ENCODE measurements around the gene SMURF2.

The SMURF2 gene

DNA sequence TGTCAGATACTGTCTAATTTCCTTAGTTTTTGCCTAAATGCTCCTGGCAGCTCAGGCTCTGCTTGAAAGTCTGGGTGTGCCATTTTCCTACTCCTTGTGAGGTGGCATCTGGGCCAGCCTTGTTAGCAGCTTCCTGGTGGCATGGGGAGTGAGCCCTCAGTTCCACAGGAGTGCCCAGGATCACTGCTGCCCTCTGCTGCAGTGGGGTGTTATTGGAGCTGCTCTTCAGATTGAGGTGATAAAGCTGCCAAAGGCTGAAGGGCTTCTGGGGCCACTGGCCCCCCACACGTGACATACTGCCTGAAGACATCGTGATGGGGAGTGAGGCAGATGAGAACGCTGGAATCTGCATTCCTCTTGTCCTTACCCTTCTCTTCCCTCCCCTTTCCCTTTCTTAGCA lies 127.9 kb downstream of the SMURF2 start:
- no peak for DNase-seq

DNA sequence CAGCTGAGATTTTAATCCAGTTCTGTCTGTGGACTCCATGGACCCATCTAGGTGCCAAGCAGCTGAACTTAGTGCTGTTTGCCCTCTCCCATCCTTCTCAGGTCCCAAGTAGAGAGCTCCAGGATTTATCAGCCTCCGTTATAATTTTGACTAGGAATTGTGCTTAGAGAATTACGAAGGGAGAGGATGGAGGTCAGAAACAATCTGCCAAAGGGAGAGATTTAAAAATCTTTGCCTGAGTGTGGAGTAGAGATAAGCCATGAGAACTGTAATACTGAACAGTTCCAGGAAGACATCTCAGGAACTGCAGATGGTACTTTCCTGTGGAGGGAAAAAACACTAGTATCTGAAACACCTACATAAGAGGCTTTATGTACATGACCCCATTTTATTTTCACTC lies 128.3 kb downstream of the SMURF2 start:
- DNase-seq, result no peak

DNA sequence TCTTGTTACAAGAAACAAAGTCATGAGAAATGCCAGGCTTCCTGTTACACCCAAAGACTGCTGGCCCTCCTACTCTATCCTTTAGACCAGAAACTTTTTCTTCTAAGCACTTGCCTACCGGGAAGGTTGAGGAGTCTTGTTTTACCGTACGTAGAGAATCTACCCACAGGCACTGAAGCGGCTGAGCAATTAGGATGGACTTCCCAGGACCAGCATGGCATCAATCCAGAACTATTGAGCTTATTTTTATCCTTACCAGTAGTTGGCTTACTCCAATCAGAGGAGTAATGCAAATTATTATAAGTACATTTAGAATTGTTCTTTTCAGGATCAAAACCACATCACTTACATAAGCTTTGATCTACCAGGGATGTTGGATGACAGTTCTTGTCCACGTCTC lies 129.7 kb downstream of the SMURF2 start:
- DNase-seq, result no peak

GRCh38 chr17:64531955-64532371 lies 130.1 kb downstream of the SMURF2 start:
- no peak for DNase-seq

GRCh38 chr17:64529221-64529620 lies 132.9 kb downstream of the SMURF2 start:
- DNase-seq, result no peak

DNA sequence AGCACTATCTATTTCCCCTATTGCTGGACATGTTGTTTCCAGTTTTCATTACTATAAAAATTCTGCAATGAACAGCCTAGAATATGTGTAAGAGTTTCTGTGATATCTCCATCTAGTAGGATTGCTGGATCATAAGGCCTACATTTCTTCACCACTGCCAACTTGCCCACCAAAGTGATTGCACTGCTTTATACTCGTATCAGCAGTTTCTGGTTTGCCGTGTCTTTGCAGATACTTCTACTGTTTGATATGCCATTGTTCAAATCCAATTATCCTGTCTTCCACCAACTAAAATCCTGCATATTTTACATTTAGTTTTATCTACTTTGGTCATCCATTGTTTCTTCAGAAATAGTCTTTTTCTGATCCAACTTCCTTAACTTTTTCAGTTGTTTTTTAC lies 134.2 kb downstream of the SMURF2 start:
- no peak for DNase-seq

DNA sequence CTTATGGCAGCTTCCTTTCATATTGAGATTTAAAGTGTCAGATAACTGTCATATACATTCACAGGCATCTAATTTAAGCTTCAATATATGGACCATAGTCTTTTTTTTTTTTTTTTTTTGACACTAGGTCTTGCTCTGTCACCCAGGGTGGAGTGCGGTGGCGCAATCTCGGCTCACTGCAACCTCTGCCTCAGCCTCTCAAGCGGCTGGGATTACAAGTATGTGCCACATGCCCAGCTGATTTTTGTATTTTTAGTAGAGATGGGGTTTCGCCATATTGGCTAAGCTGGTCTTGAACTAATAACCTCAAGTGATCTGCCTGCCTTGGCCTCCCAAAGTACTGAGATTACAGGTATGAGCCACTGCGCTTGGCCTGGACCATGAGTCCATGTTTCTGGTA lies 141.7 kb downstream of the SMURF2 start:
- DNase-seq, result no peak

- DNase-seq, result no peak
These were observed 142.5 kb downstream of the SMURF2 start for GRCh38 chr17:64519601-64520000.

- DNase-seq, result no peak
These were observed 146.3 kb downstream of the SMURF2 start for GRCh38 chr17:64515829-64516228.

DNA sequence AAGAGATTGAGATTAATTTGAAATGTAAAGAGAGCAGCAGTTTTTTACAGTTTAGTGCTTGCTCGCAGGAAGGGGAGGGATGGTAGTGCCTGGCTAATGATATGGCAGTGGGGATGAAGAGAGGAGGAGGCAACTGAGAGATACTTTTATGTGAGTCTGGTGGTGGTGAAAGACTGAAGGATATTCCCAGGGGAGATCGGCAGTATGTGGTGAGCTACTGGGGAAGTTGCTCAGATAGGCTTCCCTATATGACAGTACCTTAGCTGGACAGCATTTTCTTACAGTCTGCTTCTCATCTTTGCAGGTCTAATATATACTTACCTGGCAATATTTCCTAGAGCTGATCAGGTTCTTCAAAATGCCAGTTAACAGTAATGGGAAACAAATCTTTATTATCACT lies 146.7 kb downstream of the SMURF2 start:
- no peak for DNase-seq

GRCh38 chr17:64509179-64509578 lies 152.9 kb downstream of the SMURF2 start:
- DNase-seq, result no peak

DNA sequence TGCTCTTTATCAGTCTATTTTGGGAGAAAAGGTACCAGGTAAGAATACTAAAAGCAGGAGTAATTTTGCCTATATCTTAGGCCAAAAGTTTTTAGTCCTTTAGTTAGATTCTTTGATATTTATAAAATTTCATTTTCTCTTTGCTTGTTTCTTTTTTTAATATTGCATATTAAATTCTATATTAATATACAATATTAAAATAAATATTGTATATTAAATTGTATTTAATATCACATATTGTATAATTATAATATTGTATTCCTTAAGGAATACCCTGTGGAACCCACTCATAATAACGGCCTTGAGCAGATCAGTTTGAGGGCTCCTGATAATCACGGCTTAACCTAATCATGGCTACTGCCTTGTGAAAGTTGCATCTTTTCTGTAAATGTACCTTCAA lies 153.4 kb downstream of the SMURF2 start:
- DNase-seq, result no peak

DNA sequence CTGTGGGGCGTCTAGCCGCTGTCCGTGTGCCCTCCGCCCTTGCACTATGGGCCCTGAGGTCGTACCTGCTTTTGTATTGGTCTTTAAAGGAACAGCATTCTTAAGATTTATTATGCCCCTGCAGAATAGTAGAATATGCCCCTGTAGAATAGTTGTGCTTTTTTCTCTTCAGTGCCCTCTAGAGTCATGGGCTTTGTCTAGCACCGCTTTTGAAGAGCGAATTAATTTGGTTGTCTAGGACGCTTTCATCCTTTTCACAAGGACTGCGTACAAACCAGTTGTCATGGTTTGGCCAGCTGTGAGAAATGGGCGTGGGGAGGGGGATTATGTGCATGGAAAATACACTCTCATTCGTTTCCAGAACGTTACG lies 154.7 kb downstream of the SMURF2 start:
- DNase-seq, result peak; percentile 61

DNA sequence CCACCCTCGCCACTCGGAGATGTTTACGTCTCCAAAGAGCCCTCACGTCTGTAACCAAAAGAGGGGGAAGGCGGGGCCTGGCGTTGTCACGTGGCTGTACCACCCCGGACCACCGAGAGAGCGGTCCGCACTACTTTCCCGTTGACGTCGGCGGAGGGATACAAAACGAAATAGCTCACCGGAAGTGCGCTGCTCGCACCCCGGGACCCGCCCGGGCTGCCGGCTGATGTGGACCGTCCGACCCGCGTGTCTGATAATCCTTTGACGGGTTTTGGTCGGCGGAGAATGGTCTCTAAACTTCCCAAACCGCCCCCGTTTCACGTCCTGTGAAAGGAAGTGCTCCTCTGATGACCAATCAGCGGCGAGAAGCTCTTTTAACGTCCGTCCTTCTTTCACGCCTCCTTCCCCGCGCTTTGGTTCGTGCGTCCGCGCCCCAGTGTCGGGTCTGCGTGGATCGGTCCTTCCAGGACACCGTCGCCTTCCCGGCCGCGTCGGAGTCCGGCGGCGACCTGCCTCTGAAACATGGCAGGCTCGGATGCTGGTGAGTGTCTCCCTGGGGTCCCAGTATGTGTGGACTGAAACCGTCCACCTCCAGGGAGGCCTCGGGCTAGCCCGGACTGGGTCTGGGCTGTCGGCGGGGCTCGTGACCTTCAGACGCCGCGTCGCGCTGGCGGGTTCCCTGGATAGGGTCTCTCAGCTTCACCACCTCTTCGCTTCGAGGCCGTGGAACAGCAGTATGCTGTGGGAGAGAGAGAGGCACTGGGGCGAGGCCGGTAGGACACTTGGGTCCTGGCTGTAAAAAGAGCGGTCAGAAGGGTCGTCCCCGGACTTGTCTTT lies 155.3 kb downstream of the SMURF2 start, which contains the start of gene CEP95:
Gene CEP95 (plus strand): TSS at position 402 of the 837 bp plus-strand sequence. CDS start 121 bp downstream, at position 523.
- peak; percentile 98 for DNase-seq

DNA sequence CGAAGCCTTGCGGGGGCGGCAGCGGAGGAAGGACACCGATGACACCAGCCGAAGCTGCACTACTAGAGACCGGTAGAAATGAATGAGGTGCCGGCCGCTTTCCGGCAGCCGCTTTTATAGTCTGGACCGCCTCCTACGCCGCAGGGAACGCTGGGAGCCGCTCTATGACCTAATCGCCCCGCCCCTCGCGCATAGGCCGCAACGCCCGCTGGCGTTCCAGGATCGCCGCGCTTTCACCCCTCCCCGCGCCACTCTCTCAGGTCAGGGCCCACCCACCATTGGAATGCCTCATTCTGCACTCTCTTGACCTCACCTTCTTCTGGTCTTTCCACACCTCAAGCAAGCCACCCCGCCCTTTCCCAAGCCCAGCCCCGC lies 155.9 kb downstream of the SMURF2 start, which contains the start of gene DDX5:
Gene DDX5 (minus strand): TSS at position 89 of the 375 bp plus-strand sequence. CDS start 170 bp downstream, outside the sequence.
- DNase-seq, result peak; percentile 99

GRCh38 chr17:64505340-64506200 lies 156.5 kb downstream of the SMURF2 start:
- DNase-seq, result peak; percentile 91

DNA sequence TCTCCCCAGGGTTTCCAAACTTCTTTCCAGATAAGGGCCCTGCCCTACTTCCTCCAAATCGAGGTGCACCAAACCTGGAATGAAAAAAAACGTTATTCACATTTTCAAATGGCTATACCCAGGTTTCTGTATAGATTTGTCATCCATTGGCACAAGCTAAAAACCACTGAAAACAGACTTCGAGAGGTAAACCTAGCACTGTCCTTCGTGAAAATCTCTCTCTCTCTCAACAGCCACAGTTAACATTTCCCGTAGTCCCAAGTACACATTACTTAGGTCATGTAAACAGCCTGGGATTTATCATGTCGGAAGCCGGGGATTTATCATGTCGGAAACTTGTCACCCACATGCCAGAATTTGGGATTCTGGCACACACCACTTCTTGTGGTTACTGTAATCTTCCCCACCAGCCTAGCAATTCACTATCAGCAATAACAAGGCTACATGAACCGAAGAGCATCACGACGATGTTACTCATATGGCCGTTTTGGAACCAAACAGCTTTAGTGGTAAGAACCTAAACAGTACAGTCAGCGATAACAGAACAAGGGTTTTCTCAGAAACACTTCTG lies 157.3 kb downstream of the SMURF2 start:
- DNase-seq, result no peak

GRCh38 chr17:64503821-64504768 lies 158.0 kb downstream of the SMURF2 start:
- no peak for DNase-seq

DNA sequence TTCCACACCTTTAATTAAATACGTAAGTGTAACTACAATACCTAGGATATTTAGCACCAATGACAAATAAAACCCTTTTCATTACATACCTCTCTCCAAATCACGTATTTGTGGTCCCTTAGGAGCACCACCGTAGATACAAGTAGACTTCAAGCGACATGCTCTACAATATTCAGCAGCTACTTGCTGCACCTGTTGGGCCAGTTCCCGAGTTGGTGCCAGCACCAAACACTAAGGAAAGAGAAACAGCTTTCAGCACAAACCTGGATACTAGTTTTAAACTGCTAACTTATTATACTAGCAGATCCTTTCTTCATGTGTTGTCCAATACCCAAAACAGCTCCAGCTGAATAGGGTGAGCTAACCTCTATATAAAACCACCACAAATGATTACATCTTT lies 158.8 kb downstream of the SMURF2 start:
- DNase-seq, result no peak

- DNase-seq, result no peak
These were observed 159.3 kb downstream of the SMURF2 start for GRCh38 chr17:64502809-64503208.

DNA sequence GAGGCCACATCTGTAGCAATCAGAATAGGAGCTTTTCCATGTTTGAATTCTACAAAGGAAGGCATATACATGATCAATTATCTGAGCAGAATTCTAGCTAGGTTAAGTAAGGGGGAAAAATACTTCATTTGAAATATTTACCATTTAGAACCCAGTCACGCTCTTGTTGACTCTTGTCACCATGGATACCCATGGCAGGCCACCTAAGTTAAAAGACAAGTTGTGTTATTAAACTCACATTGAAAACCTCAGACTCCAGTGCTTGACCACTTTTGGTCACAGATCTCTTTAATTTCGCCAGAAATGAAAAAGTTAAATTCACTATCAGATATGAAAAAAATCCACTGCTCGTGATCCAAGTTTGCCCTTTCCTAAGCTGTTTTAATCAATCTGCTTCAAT lies 160.1 kb downstream of the SMURF2 start:
- no peak for DNase-seq
